Fibroblast of skin of right quadriceps (primary cell): ENCODE data around the gene LHPP.
"Not testable (repeated sequence)": the region's sequence is repeated elsewhere in the genome, so short reads cannot be mapped to it uniquely, and the experiment has no call there.

Source experiments
- DNase-seq: peaks from one replicate; pipeline ENCODE4 v3.0.0-alpha.2; 2013

The LHPP gene

GRCh38 chr10:124598196-124598595, 136.6 kb downstream of the LHPP start:
- DNase-seq = no peak

GRCh38 chr10:124598773-124599587, 137.4 kb downstream of the LHPP start:
- DNase-seq = no peak

- DNase-seq = no peak
Observed at GRCh38 chr10:124599588-124600050, 138.0 kb downstream of the LHPP start.

GRCh38 chr10:124600051-124600880, 138.6 kb downstream of the LHPP start:
- DNase-seq = no peak

- no peak for DNase-seq
Observed at GRCh38 chr10:124601016-124601415, 139.4 kb downstream of the LHPP start.

- DNase-seq = no peak
Observed at GRCh38 chr10:124601431-124602120, 140.0 kb downstream of the LHPP start.

GRCh38 chr10:124602121-124602561, 140.5 kb downstream of the LHPP start:
- no peak for DNase-seq

- no peak for DNase-seq
Observed at GRCh38 chr10:124602646-124603365, 141.2 kb downstream of the LHPP start.

- no peak for DNase-seq
Observed at GRCh38 chr10:124603376-124604213, 142.0 kb downstream of the LHPP start.

- no peak for DNase-seq
Observed at GRCh38 chr10:124604214-124605000, 142.8 kb downstream of the LHPP start.

- no peak for DNase-seq
Observed at GRCh38 chr10:124605001-124605370, 143.4 kb downstream of the LHPP start.

GRCh38 chr10:124605481-124605855, 143.8 kb downstream of the LHPP start:
- no peak for DNase-seq

GRCh38 chr10:124605856-124606812, 144.5 kb downstream of the LHPP start:
- DNase-seq = no peak

GRCh38 chr10:124606822-124607221, 145.2 kb downstream of the LHPP start:
- DNase-seq = no peak

- DNase-seq = no peak
Observed at GRCh38 chr10:124607693-124608092, 146.1 kb downstream of the LHPP start.

GRCh38 chr10:124608093-124608721, 146.6 kb downstream of the LHPP start:
- no peak for DNase-seq

- no peak for DNase-seq
Observed at GRCh38 chr10:124609698-124610097, 148.1 kb downstream of the LHPP start.

- DNase-seq = not testable (repeated sequence)
Observed at GRCh38 chr10:124610186-124610585, 148.6 kb downstream of the LHPP start.

GRCh38 chr10:124610851-124611250, 149.2 kb downstream of the LHPP start:
- DNase-seq = not testable (repeated sequence)
